K562 (cell line): Measurements from ENCODE around the gene C16orf92.

Experiments used
- CHD4 ChIP-seq: fragments of 200-600 bp; sonication (generic); IDR thresholded peaks from 3 replicates; pipeline ENCODE4 v1.6.1; 2012; ENCODE audit warnings: low read depth, mild to moderate bottlenecking, mixed read lengths, low read length, inconsistent platforms; ENCODE audit not compliant: insufficient read depth, insufficient replicate concordance, poor library complexity, severe bottlenecking
- CTCF ChIP-seq, 3 experiments: IDR thresholded peaks in 2 of 3; conservative IDR thresholded peaks in 1 of 3; 2 replicates each; pipeline ENCODE4 v1.5.1; 2011 to 2012; ENCODE audit warnings: low read length in 3 of 3, mild to moderate bottlenecking in 3 of 3, control low read depth in 2 of 3, improper control_type of control experiment in 1 of 3, inconsistent platforms in 1 of 3, low read depth in 1 of 3, mixed read lengths in 1 of 3, moderate library complexity in 1 of 3; ENCODE audit not compliant: insufficient read depth in 2 of 3
- GABPA ChIP-seq: fragments of 200-800 bp; sonication (Bioruptor generic); conservative IDR thresholded peaks from 2 replicates; pipeline ENCODE4 v1.6.1; 2016; ENCODE audit warnings: low read depth, missing genetic modification characterization, missing compliant biosample characterization
- IRF1 ChIP-seq: sonication (generic); formaldehyde crosslinking; IDR thresholded peaks from 2 replicates; pipeline ENCODE4 v1.8.0; 2022; ENCODE audit warnings: missing genetic modification reagents, mild to moderate bottlenecking, borderline replicate concordance
- JUND ChIP-seq, 2 experiments: IDR thresholded peaks; 2 replicates in 1 of 2; 3 replicates in 1 of 2; pipeline ENCODE4 v1.6.1; 2011; ENCODE audit warnings: borderline replicate concordance in 2 of 2, low read depth in 2 of 2, low read length in 2 of 2, improper control_type of control experiment in 1 of 2, missing biosample characterization in 1 of 2, missing genetic modification characterization in 1 of 2, missing genetic modification reagents in 1 of 2
- MAFG ChIP-seq: fragments of 450-650 bp; conservative IDR thresholded peaks from 2 replicates; pipeline ENCODE4 v1.6.1; 2016; ENCODE audit warnings: missing genetic modification characterization, missing compliant biosample characterization
- NFYB ChIP-seq: IDR thresholded peaks from 2 replicates; pipeline ENCODE4 v1.6.1; 2011; ENCODE audit warnings: mild to moderate bottlenecking, moderate library complexity; ENCODE audit not compliant: insufficient read length; ENCODE audit errors: extremely low read depth
- POLR2A ChIP-seq: fragments of 450-650 bp; conservative IDR thresholded peaks from 2 replicates; pipeline ENCODE4 v1.6.1; 2016
- REST ChIP-seq, 2 experiments: fragments of 450-650 bp; formaldehyde crosslinking in 1 of 2; IDR thresholded peaks; 2 replicates each; pipeline versions ENCODE4 v1.4.0 to v1.6.1; 2014 to 2020; ENCODE audit warnings: mild to moderate bottlenecking in 2 of 2, borderline replicate concordance in 1 of 2, low read depth in 1 of 2
- SMAD2 ChIP-seq: fragments of 150-350 bp; IDR thresholded peaks from 2 replicates; pipeline ENCODE4 v1.6.1; 2014; ENCODE audit warnings: low read depth, mild to moderate bottlenecking, low read length
- TEAD2 ChIP-seq: fragments of 450-650 bp; IDR thresholded peaks from 2 replicates; pipeline ENCODE4 v1.6.1; 2016; ENCODE audit warnings: missing genetic modification characterization, control low read depth, missing compliant biosample characterization
- USF2 ChIP-seq: sonication (generic); formaldehyde crosslinking; IDR thresholded peaks from 2 replicates; pipeline ENCODE4 v1.5.0; 2020; ENCODE audit warnings: missing genetic modification reagents

GRCh38 chr16:30025156-30025555, 2.2 kb downstream of the C16orf92 start:
- TF ChIP-seq NFYB (no peak), IRF1 (no peak), JUND (IDR thresholded peaks at IDR 0.05; ENCODE audit: borderline replicate concordance, low read depth, low read length) (no peak), JUND (tag; IDR thresholded peaks at IDR 0.05; ENCODE audit: borderline replicate concordance, low read depth, low read length) (no peak), MAFG (tag) (no peak), SMAD2 (no peak), POLR2A (no peak), TEAD2 (tag) (no peak), GABPA (tag) (no peak), USF2 (no peak), CTCF (IDR thresholded peaks at IDR 0.05 in 2 of 3, conservative IDR thresholded peaks at IDR 0.05 in 1 of 3; ENCODE audit: insufficient read depth in 2 of 3, low read depth in 1 of 3, low read length in 3 of 3) (no peak), REST (IDR thresholded peaks at IDR 0.05; ENCODE audit: borderline replicate concordance) (no peak), REST (CRISPR knock-in tag; IDR thresholded peaks at IDR 0.05; ENCODE audit: low read depth) (no peak), CHD4 (no peak)
